NCI-H2107 treated with DMSO at 0.1 percent for 48 hours (cell line): ENCODE results near the gene CFAP57.
"Not testable (repeated sequence)": the region's sequence is repeated elsewhere in the genome, so short reads cannot be mapped to it uniquely, and the experiment has no call there.

Experiments
- DNase-seq: peaks from one replicate; lab custom pipeline; 2025; ENCODE audit not compliant: unreplicated experiment; lab: John Stamatoyannopoulos, UW

The CFAP57 gene

GRCh38 chr1:43171876-43172526 lies at the start of gene CFAP57, which contains the start of gene EBNA1BP2:
TSS of gene CFAP57 (plus strand) at chr1:43172330. CDS start at chr1:43172754, 424 bp downstream.
TSS of gene EBNA1BP2 (minus strand) at chr1:43172290. CDS start at chr1:43172118, 172 bp downstream.
- DNase-seq: peak; percentile 80

- no peak for DNase-seq
Measured at GRCh38 chr1:43123031-43123430, 49.1 kb upstream of the CFAP57 start.

- DNase-seq: no peak
Measured at GRCh38 chr1:43128816-43129215, 43.3 kb upstream of the CFAP57 start.

GRCh38 chr1:43129426-43129825 lies 42.7 kb upstream of the CFAP57 start:
- DNase-seq: no peak

- no peak for DNase-seq
Measured at GRCh38 chr1:43134068-43134467, 38.1 kb upstream of the CFAP57 start.

GRCh38 chr1:43134640-43135039 lies 37.5 kb upstream of the CFAP57 start:
- DNase-seq: no peak

- DNase-seq: no peak
Measured at GRCh38 chr1:43135857-43136781, 36.0 kb upstream of the CFAP57 start.

- DNase-seq: no peak
Measured at GRCh38 chr1:43137445-43138052, 34.6 kb upstream of the CFAP57 start.

- DNase-seq: not testable (repeated sequence)
Measured at GRCh38 chr1:43139295-43139694, 32.8 kb upstream of the CFAP57 start.

GRCh38 chr1:43140010-43140409 lies 32.1 kb upstream of the CFAP57 start:
- DNase-seq: no peak

GRCh38 chr1:43140583-43140982 lies 31.5 kb upstream of the CFAP57 start:
- no peak for DNase-seq

- DNase-seq: no peak
Measured at GRCh38 chr1:43143441-43143888, 28.7 kb upstream of the CFAP57 start.

GRCh38 chr1:43144237-43144636 lies 27.9 kb upstream of the CFAP57 start:
- no peak for DNase-seq

- peak; percentile 91 for DNase-seq
Measured at GRCh38 chr1:43147625-43148327, 24.4 kb upstream of the CFAP57 start.

GRCh38 chr1:43149889-43150288 lies 22.2 kb upstream of the CFAP57 start:
- peak; percentile 5 for DNase-seq

- DNase-seq: no peak
Measured at GRCh38 chr1:43152866-43153265, 19.3 kb upstream of the CFAP57 start.

- DNase-seq: no peak
Measured at GRCh38 chr1:43153443-43153842, 18.7 kb upstream of the CFAP57 start.

GRCh38 chr1:43156026-43156425 lies 16.1 kb upstream of the CFAP57 start:
- no peak for DNase-seq

GRCh38 chr1:43165162-43165561 lies 7.0 kb upstream of the CFAP57 start:
- no peak for DNase-seq

GRCh38 chr1:43165765-43166164 lies 6.4 kb upstream of the CFAP57 start:
- no peak for DNase-seq

GRCh38 chr1:43171312-43171875 lies 736 bp upstream of the CFAP57 start:
- DNase-seq: no peak
